Measurements from ENCODE around the gene PRR12. TPM values are rescaled to one million over a fixed set of nuclear protein-coding genes. Genes with fewer than 3 reads are reported as not detected.
A peak's percentile ranks its signal among the peaks of the same experiment; 100 is the strongest.

The PRR12 gene
- total and polyA plus RNA-seq, 10 donors: 3.7 to 44.3 (median 23.1) TPM

GRCh38 chr19:49593233-49594113 is 2.5 kb downstream of the PRR12 start:
- no peak for TF ChIP-seq POLR2A (IDR thresholded peaks at IDR 0.05)
- TF ChIP-seq CTCF (IDR thresholded peaks at IDR 0.05 in 8 of 11, conservative IDR thresholded peaks at IDR 0.05 in 3 of 11): no peak
- TF ChIP-seq POLR2AphosphoS5 (IDR thresholded peaks at IDR 0.05): peak in 2 of 3 donors; percentile 52 to 70
- intact Hi-C loops (cut with DNase I; ENCODE audit: low total_unique reads): loop anchor here (10.0 kb wide), 1 partner anchor 71 kb away; the partner anchor contains the start of genes BCL2L12 and IRF3
- H3K4me3 ChIP-seq: peak overlapping the region in 7 of 8 donors; percentile 76 to 99 (median 96)
- 7 to 13% (median 9%) methylated on average over 18 to 27 of the region's 27 CpGs for WGBS, 5 donors
- no peaks in the 10 kb centered on the region for H3K9me3 ChIP-seq
- peak; percentile 95 for DNase-seq
- peak overlapping the region; percentile 35 to 96 (median 92) for H3K27ac ChIP-seq
- H3K36me3 ChIP-seq: peaks cover 3 to 50% (median 46%) of the 10 kb centered on the region in 6 donors
- peaks cover 16 to 63% (median 34%) of the 10 kb centered on the region in 6 donors for H3K4me1 ChIP-seq
- no peaks in the 10 kb centered on the region for H3K27me3 ChIP-seq (replicated peaks in 1 of 7)

GRCh38 chr19:49594157-49594992 is 3.4 kb downstream of the PRR12 start:
- Histone ChIP-seq H3K36me3 (peaks cover 4 to 59% (median 55%) of the 10 kb centered on the region in 6 donors), H3K4me1 (peaks cover 16 to 60% (median 34%) of the 10 kb centered on the region in 6 donors), H3K4me3 (no peak overlapping the region), H3K9me3 (no peaks in the 10 kb centered on the region), H3K27me3 (replicated peaks in 1 of 7) (no peaks in the 10 kb centered on the region), H3K27ac (peak overlapping the region in 6 of 8 donors; percentile 52 to 96 (median 92))
- intact Hi-C loops (cut with DNase I; ENCODE audit: low total_unique reads): loop anchor here (10.0 kb wide), 1 partner anchor 70 kb away; the partner anchor contains the start of genes BCL2L12 and IRF3
- WGBS, 5 donors: 94 to 96% (median 95%) methylated on average over 35 of the region's 35 CpGs
- DNase-seq: peak; percentile 79
- TF ChIP-seq POLR2AphosphoS5 (IDR thresholded peaks at IDR 0.05) (peak in 2 of 3 donors; percentile 38 to 42), POLR2A (IDR thresholded peaks at IDR 0.05) (no peak)

GRCh38 chr19:49594993-49595818 is 4.2 kb downstream of the PRR12 start:
- no peak for DNase-seq
- H3K36me3 ChIP-seq: peaks cover 9 to 67% (median 62%) of the 10 kb centered on the region in 6 donors

More at GRCh38 chr19:49594993-49595818, 4.2 kb downstream of the PRR12 start:
- H3K27me3 ChIP-seq (replicated peaks in 1 of 7): no peaks in the 10 kb centered on the region
- H3K4me1 ChIP-seq: peaks cover 16 to 51% (median 28%) of the 10 kb centered on the region in 6 donors
- no peak overlapping the region for H3K27ac ChIP-seq
- 94 to 96% (median 94%) methylated on average over 27 to 35 of the region's 35 CpGs for WGBS, 5 donors
- H3K9me3 ChIP-seq: no peaks in the 10 kb centered on the region
- peak in 2 of 3 donors; percentile 3 to 7 for TF ChIP-seq POLR2AphosphoS5 (IDR thresholded peaks at IDR 0.05)
- no peak for TF ChIP-seq CTCF (IDR thresholded peaks at IDR 0.05 in 8 of 11, conservative IDR thresholded peaks at IDR 0.05 in 3 of 11)
- intact Hi-C loops (cut with DNase I; ENCODE audit: low total_unique reads): loop anchor here (10.0 kb wide), 1 partner anchor 70 kb away; the partner anchor contains the start of genes BCL2L12 and IRF3
- H3K4me3 ChIP-seq: no peak overlapping the region
